Thyroid gland (tissue), 4 donors: Measurements from ENCODE around the gene PLEKHA5. TPM values are rescaled to one million over a fixed set of nuclear protein-coding genes. Genes with fewer than 3 reads are reported as not detected.

ENCODE experiments used
- DNase-seq, 2 donors: peaks; one replicate each; pipeline ENCODE4 v3.0.0-alpha.2; 2019
- H3K27ac ChIP-seq, 3 donors: fragments of 200-600 bp; sonication (generic); 1 replicate in 2 of 3; 2 replicates in 1 of 3; pipeline ENCODE4 v1.5.1; 2016 to 2019; ENCODE audit warnings: mild to moderate bottlenecking in 1 of 3, moderate library complexity in 1 of 3
- H3K27me3 ChIP-seq: fragments of 200-600 bp; sonication (generic); one replicate; pipeline ENCODE4 v1.5.1; 2019
- H3K36me3 ChIP-seq, 2 donors: fragments of 200-600 bp; sonication (generic); one replicate each; pipeline ENCODE4 v1.5.1; 2016 to 2019
- H3K4me1 ChIP-seq, 2 donors: fragments of 200-600 bp; sonication (generic); one replicate each; pipeline ENCODE4 v1.5.1; 2017 to 2019
- H3K4me3 ChIP-seq, 3 donors: fragments of 200-600 bp; sonication (generic); replicated peaks in 1 of 3; 1 replicate in 2 of 3; 2 replicates in 1 of 3; pipeline ENCODE4 v1.5.1; 2016; ENCODE audit warnings: mild to moderate bottlenecking in 1 of 3
- H3K9me3 ChIP-seq: fragments of 200-600 bp; sonication (generic); one replicate; pipeline ENCODE4 v1.5.1; 2017
- CTCF ChIP-seq, 6 experiments: fragments of 200-600 bp in 3 of 6; fragments of 450-650 bp in 3 of 6; sonication (generic) in 3 of 6; IDR thresholded peaks; one replicate each; pipeline ENCODE4 v1.5.1; 2016 to 2019; ENCODE audit warnings: antibody characterized with exemption in 6 of 6, mild to moderate bottlenecking in 2 of 6, inconsistent platforms in 1 of 6, moderate library complexity in 1 of 6
- POLR2A ChIP-seq, 2 donors: fragments of 450-650 bp; IDR thresholded peaks; one replicate each; pipeline ENCODE4 v1.6.1; 2017; ENCODE audit warnings: antibody characterized with exemption in 2 of 2, mild to moderate bottlenecking in 2 of 2, moderate library complexity in 1 of 2
- WGBS, 2 donors: methylation state at CpG; one replicate each; pipeline ENCODE4 v1.1.5; 2017; 5-methylcytosine and 5-hydroxymethylcytosine counted together
- intact Hi-C: fragments of 100-400 bp; cut with DNase I; formaldehyde crosslinking; loops from one replicate; pipeline ENCODE4 v1.15.1; 2023
- total RNA-seq, 4 donors: library from RNA; depleted of rRNA; stranded (reverse); fragments of >200 nt; gene quantifications; one replicate each; pipeline ENCODE4 v1.2.3, GENCODE V29; 2016

The PLEKHA5 gene
- total RNA-seq, 4 donors from 2014 or later, result 35.4 to 48.6 (median 40.8) TPM

GRCh38 chr12:19155981-19156734, 26.6 kb downstream of the PLEKHA5 start:
- Histone ChIP-seq H3K27me3 (no peaks in the 10 kb centered on the region), H3K27ac (no peak overlapping the region), H3K4me1 (peaks cover 5 to 10% of the 10 kb centered on the region in 2 donors), H3K36me3 (no peaks in the 10 kb centered on the region), H3K9me3 (no peaks in the 10 kb centered on the region), H3K4me3 (no peak overlapping the region)
- no peak for TF ChIP-seq CTCF (IDR thresholded peaks at IDR 0.05)
- TF ChIP-seq POLR2A (IDR thresholded peaks at IDR 0.05), result no peak
- 74 to 81% methylated on average over 5 of the region's 5 CpGs for WGBS, 2 donors
- intact Hi-C loops, result no loop called here
- DNase-seq, result no peak

- 83 to 89% methylated on average over 1 of the region's 1 CpG for WGBS, 2 donors
- intact Hi-C loops, result no loop called here
- Histone ChIP-seq H3K4me1 (peaks cover 5 to 10% of the 10 kb centered on the region in 2 donors), H3K4me3 (no peak overlapping the region), H3K9me3 (no peaks in the 10 kb centered on the region), H3K27ac (no peak overlapping the region), H3K36me3 (no peaks in the 10 kb centered on the region), H3K27me3 (no peaks in the 10 kb centered on the region)
- TF ChIP-seq CTCF (IDR thresholded peaks at IDR 0.05) (no peak), POLR2A (IDR thresholded peaks at IDR 0.05) (no peak)
- no peak for DNase-seq
Observed at GRCh38 chr12:19158923-19159322, 29.4 kb downstream of the PLEKHA5 start.

- no peak overlapping the region for H3K4me3 ChIP-seq
- H3K27ac ChIP-seq, result no peak overlapping the region
- 95 to 97% methylated on average over 5 of the region's 5 CpGs for WGBS, 2 donors
- no peaks in the 10 kb centered on the region for H3K36me3 ChIP-seq
- H3K27me3 ChIP-seq, result no peaks in the 10 kb centered on the region
- DNase-seq, result no peak
- peaks cover 2 to 8% of the 10 kb centered on the region in 2 donors for H3K4me1 ChIP-seq
- H3K9me3 ChIP-seq, result no peaks in the 10 kb centered on the region
- intact Hi-C loops, result no loop called here
- TF ChIP-seq POLR2A (IDR thresholded peaks at IDR 0.05) (no peak), CTCF (IDR thresholded peaks at IDR 0.05) (no peak)
Observed at GRCh38 chr12:19161216-19161615, 31.7 kb downstream of the PLEKHA5 start.

- peaks cover 0 to 15% of the 10 kb centered on the region in 2 donors for H3K4me1 ChIP-seq
- TF ChIP-seq POLR2A (IDR thresholded peaks at IDR 0.05), result no peak
- no peak overlapping the region for H3K4me3 ChIP-seq
- H3K27me3 ChIP-seq, result no peaks in the 10 kb centered on the region
- H3K9me3 ChIP-seq, result no peaks in the 10 kb centered on the region
- peak overlapping the region in 2 of 3 donors; percentile 47 to 52 for H3K27ac ChIP-seq
- no peaks in the 10 kb centered on the region for H3K36me3 ChIP-seq
- no peak for DNase-seq
- intact Hi-C loops, result no loop called here
- 54 to 67% methylated on average over 2 of the region's 2 CpGs for WGBS, 2 donors
Observed at GRCh38 chr12:19165451-19165850, 35.9 kb downstream of the PLEKHA5 start.

GRCh38 chr12:19166387-19166786, 36.9 kb downstream of the PLEKHA5 start:
- H3K9me3 ChIP-seq, result no peaks in the 10 kb centered on the region
- TF ChIP-seq POLR2A (IDR thresholded peaks at IDR 0.05), result no peak
- 46 to 53% methylated on average over 5 of the region's 5 CpGs for WGBS, 2 donors
- peak; percentile 27 to 31 for DNase-seq
- no peaks in the 10 kb centered on the region for H3K27me3 ChIP-seq
- intact Hi-C loops, result no loop called here
- peaks cover 0 to 15% of the 10 kb centered on the region in 2 donors for H3K4me1 ChIP-seq
- peak overlapping the region in 2 of 3 donors; percentile 47 to 52 for H3K27ac ChIP-seq
- no peaks in the 10 kb centered on the region for H3K36me3 ChIP-seq
- H3K4me3 ChIP-seq, result no peak overlapping the region

- Histone ChIP-seq H3K27ac (no peak overlapping the region), H3K4me1 (peaks cover 0 to 15% of the 10 kb centered on the region in 2 donors), H3K27me3 (no peaks in the 10 kb centered on the region), H3K9me3 (no peaks in the 10 kb centered on the region), H3K4me3 (no peak overlapping the region), H3K36me3 (no peaks in the 10 kb centered on the region)
- TF ChIP-seq POLR2A (IDR thresholded peaks at IDR 0.05) (no peak), CTCF (IDR thresholded peaks at IDR 0.05) (no peak)
- no peak for DNase-seq
- intact Hi-C loops, result no loop called here
- 45 to 46% methylated on average over 2 of the region's 2 CpGs for WGBS, 2 donors
Observed at GRCh38 chr12:19166956-19167355, 37.4 kb downstream of the PLEKHA5 start.
